Lower lobe of right lung (tissue), 2 donors: ENCODE measurements around the gene MRM2. TPM values are rescaled to one million over a fixed set of nuclear protein-coding genes. Genes with fewer than 3 reads are reported as not detected.

ENCODE experiments used
- ATAC-seq, 2 donors: fragments of 200-7000 bp; cut with Tn5 transposase; one replicate each; pipeline ENCODE4 v1.9.1; 2020 to 2022; ENCODE audit warnings: mild to moderate bottlenecking in 2 of 2, moderate library complexity in 2 of 2
- DNase-seq: peaks from one replicate; pipeline ENCODE4 v3.0.0-alpha.2; 2020
- H3K27ac ChIP-seq: fragments of 200-600 bp; one replicate; pipeline ENCODE4 v1.8.0; 2022
- H3K27me3 ChIP-seq: fragments of 200-600 bp; one replicate; pipeline ENCODE4 v1.8.0; 2022; ENCODE audit warnings: low read depth
- H3K36me3 ChIP-seq: fragments of 200-600 bp; one replicate; pipeline ENCODE4 v1.8.0; 2022; ENCODE audit warnings: mild to moderate bottlenecking
- H3K4me1 ChIP-seq: fragments of 200-600 bp; one replicate; pipeline ENCODE4 v1.8.0; 2022
- H3K4me3 ChIP-seq: fragments of 200-600 bp; one replicate; pipeline ENCODE4 v1.8.0; 2022; ENCODE audit warnings: mild to moderate bottlenecking
- H3K9me3 ChIP-seq: fragments of 200-600 bp; one replicate; pipeline ENCODE4 v1.8.0; 2022
- CTCF ChIP-seq: fragments of 200-600 bp; IDR thresholded peaks from one replicate; pipeline ENCODE4 v1.8.0; 2022; ENCODE audit warnings: antibody characterized with exemption, mild to moderate bottlenecking
- intact Hi-C: fragments of 100-400 bp; cut with DNase I; formaldehyde crosslinking; loops from one replicate; pipeline ENCODE4 v1.11.0; 2022
- total RNA-seq: library from RNA; stranded (reverse); fragmentation: NEBNext Ultra II Directional; extraction: Animal tissue kit (Norgen Biotek cat#: 25700); gene quantifications from one replicate; pipeline ENCODE4 v1.2.1, GENCODE V29; 2021
- donor health status: DM: no; HTN: yes; CAD: no; lungs with severe emphysema.

The MRM2 gene
- total RNA-seq, 1 donor from 2014 or later = 22.6 TPM

DNA sequence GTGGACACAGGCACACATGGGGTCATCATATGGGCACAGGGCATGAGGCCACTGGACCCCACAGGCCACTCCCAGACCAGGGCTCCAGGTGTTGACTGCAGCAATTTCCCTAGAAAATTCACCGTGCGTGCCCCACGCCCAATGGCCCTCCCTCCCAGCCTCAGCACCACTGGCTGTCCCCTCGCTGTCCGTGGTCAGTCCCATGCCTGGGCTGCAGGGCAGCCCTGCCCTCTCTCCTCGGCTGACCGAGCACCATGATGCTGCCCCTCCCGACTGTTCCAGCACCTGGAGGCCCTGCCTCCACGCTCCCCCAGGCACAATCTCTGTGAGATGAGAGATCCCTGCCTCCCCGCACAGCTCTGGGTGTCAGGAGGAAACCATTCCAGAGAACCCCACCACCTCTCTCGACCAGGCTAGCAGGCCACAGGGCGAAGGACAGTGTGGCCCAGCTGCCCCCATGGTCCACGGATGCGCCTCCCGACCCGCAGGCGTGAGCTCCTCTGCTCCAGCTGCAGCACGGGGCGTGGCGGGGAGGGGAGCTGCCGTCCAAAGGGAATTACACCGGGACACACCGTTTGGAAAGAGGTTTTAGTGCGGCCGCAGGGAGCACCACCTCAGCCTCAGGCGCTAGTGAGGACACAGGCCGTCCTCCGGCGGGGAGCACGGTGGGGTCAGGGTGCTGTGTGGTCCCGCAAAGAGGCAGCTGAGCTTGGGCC, 12.6 kb upstream of the MRM2 start:
- DNase-seq (no peak), ATAC-seq (no peak)
- intact Hi-C loops = no loop called here
- Histone ChIP-seq H3K4me1 (peaks cover 2% of the 10 kb centered on the region), H3K27me3 (no peaks in the 10 kb centered on the region), H3K27ac (no peak overlapping the region), H3K9me3 (no peaks in the 10 kb centered on the region), H3K36me3 (peaks cover 39% of the 10 kb centered on the region), H3K4me3 (no peak overlapping the region)
- no peak for TF ChIP-seq CTCF

DNA sequence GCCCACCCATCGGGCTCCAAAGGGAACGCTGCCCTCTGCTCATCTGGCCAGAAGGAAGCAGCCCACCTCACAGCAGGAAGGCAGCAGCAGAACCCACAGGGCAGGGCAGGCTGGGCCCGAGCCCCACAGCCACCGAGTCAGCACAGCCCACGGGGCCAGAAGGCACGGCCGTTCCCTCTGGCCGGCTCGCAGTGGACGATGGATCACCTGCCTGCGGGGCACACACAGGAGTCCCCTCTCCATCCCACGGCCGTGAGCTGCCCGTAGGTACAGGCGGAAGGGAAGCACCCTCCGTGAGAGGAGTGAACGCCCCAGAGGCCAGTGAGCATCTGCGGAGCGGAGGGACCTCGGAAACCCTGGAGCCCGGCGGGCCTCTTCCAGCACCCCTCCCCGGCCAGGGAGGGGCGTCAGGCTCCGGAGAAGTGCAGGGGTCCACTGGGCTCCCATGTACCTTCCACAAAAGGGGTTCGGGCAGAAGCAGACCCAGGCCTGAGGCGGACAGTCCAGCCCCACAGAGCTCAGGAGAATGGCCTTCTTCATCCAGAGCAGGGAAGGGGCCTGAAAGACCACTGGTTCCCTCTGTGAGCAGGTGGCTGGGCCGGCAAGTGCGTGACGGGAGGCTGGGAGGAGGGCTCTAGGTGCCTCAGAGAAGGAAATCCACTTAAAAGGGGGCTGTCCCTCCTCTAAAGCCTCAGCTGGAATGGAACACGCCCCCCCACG, 11.7 kb upstream of the MRM2 start:
- no peak overlapping the region for H3K27ac ChIP-seq
- DNase-seq = no peak
- ATAC-seq = no peak
- no peaks in the 10 kb centered on the region for H3K27me3 ChIP-seq
- no peak for TF ChIP-seq CTCF
- peaks cover 11% of the 10 kb centered on the region for H3K4me1 ChIP-seq
- no peak overlapping the region for H3K4me3 ChIP-seq
- peaks cover 36% of the 10 kb centered on the region for H3K36me3 ChIP-seq
- no peaks in the 10 kb centered on the region for H3K9me3 ChIP-seq
- intact Hi-C loops = no loop called here

DNA sequence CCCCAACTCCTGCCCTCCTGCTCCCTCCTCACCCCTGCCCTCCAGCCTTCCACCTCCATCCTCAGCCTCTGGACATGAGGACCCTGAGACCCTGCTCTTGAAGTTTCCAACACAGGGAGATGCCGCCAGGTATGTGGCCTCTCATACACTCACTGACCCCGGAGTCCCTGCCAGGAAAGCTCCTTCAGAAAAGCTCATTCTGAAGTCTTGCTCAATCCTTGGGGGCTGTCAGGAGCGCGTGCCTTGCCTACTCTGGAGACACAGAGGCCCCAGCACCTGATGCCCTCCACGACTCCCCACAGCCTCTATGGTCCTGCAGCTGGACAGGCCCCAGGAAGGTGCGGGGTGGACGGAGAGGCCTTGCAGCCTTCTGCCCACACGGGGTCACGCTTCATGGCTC, 11.0 kb upstream of the MRM2 start:
- ATAC-seq (peak; percentile 62 to 72), DNase-seq (no peak)
- Histone ChIP-seq H3K27ac (no peak overlapping the region), H3K4me1 (peaks cover 15% of the 10 kb centered on the region), H3K4me3 (no peak overlapping the region), H3K36me3 (peaks cover 34% of the 10 kb centered on the region), H3K9me3 (no peaks in the 10 kb centered on the region), H3K27me3 (no peaks in the 10 kb centered on the region)
- TF ChIP-seq CTCF = no peak
- intact Hi-C loops = no loop called here

- no peaks in the 10 kb centered on the region for H3K27me3 ChIP-seq
- no peak for TF ChIP-seq CTCF
- H3K27ac ChIP-seq = no peak overlapping the region
- no peak overlapping the region for H3K4me3 ChIP-seq
- peak; percentile 25 to 48 for ATAC-seq
- DNase-seq = no peak
- H3K36me3 ChIP-seq = peaks cover 29% of the 10 kb centered on the region
- intact Hi-C loops = no loop called here
- H3K4me1 ChIP-seq = peaks cover 15% of the 10 kb centered on the region
- H3K9me3 ChIP-seq = no peaks in the 10 kb centered on the region
These were observed 10.1 kb upstream of the MRM2 start for GRCh38 chr7:2251841-2252771.

- H3K27me3 ChIP-seq = no peaks in the 10 kb centered on the region
- H3K9me3 ChIP-seq = no peaks in the 10 kb centered on the region
- no peak for TF ChIP-seq CTCF
- no peak overlapping the region for H3K27ac ChIP-seq
- intact Hi-C loops = no loop called here
- DNase-seq (no peak), ATAC-seq (no peak)
- H3K36me3 ChIP-seq = peaks cover 22% of the 10 kb centered on the region
- H3K4me1 ChIP-seq = peaks cover 21% of the 10 kb centered on the region
- no peak overlapping the region for H3K4me3 ChIP-seq
These were observed 9.4 kb upstream of the MRM2 start for GRCh38 chr7:2251381-2251780.
